HepG2 (cell line): Measurements from ENCODE around the gene CHMP4B. TPM values are rescaled to one million over a fixed set of nuclear protein-coding genes. Genes with fewer than 3 reads are reported as not detected.

Source experiments
- CHD2 ChIP-seq: IDR thresholded peaks from 2 replicates; pipeline ENCODE4 v1.6.1; 2011; ENCODE audit warnings: low read depth, low read length, improper control_type of control experiment
- FLYWCH1 ChIP-seq: sonication (generic); formaldehyde crosslinking; IDR thresholded peaks from 2 replicates; pipeline ENCODE4 v1.8.1; 2023; ENCODE audit warnings: mild to moderate bottlenecking, missing genetic modification reagents
- FOSL1 ChIP-seq: sonication (generic); formaldehyde crosslinking; IDR thresholded peaks from 2 replicates; pipeline ENCODE4 v1.9.0; 2021; ENCODE audit warnings: missing genetic modification reagents, borderline replicate concordance
- MXI1 ChIP-seq: IDR thresholded peaks from 3 replicates; pipeline ENCODE4 v1.6.1; 2012; ENCODE audit warnings: low read depth, low read length, inconsistent platforms, borderline replicate concordance
- NCOR1 ChIP-seq: fragments of 200-600 bp; sonication (generic); IDR thresholded peaks from 2 replicates; pipeline ENCODE4 v1.7.0; 2017; ENCODE audit warnings: antibody characterized with exemption, low read length, borderline replicate concordance
- NFIC ChIP-seq: IDR thresholded peaks from 2 replicates; pipeline ENCODE4 v1.6.1; 2012; ENCODE audit warnings: mild to moderate bottlenecking, low read length, inconsistent platforms
- NFKB2 ChIP-seq: sonication (generic); formaldehyde crosslinking; IDR thresholded peaks from 2 replicates; pipeline ENCODE4 v1.4.0; 2020; ENCODE audit warnings: missing genetic modification reagents, borderline replicate concordance
- NFYB ChIP-seq: sonication (generic); formaldehyde crosslinking; IDR thresholded peaks from 2 replicates; pipeline ENCODE4 v1.4.0; 2020; ENCODE audit warnings: missing genetic modification reagents
- PAX8 ChIP-seq: sonication (generic); formaldehyde crosslinking; IDR thresholded peaks from 2 replicates; pipeline ENCODE4 v1.8.0; 2022; ENCODE audit warnings: mild to moderate bottlenecking, missing genetic modification reagents, borderline replicate concordance
- POGZ ChIP-seq: sonication (generic); formaldehyde crosslinking; IDR thresholded peaks from 2 replicates; pipeline ENCODE4 v1.4.0; 2020; ENCODE audit warnings: mild to moderate bottlenecking, missing genetic modification reagents
- POLR2AphosphoS2 ChIP-seq: IDR thresholded peaks from 2 replicates; pipeline ENCODE4 v1.6.1; 2011; ENCODE audit warnings: low read depth, low read length, improper control_type of control experiment
- RELA ChIP-seq: sonication (generic); formaldehyde crosslinking; IDR thresholded peaks from 2 replicates; pipeline ENCODE4 v1.4.0; 2020; ENCODE audit warnings: missing genetic modification reagents
- SMAD9 ChIP-seq: sonication (generic); formaldehyde crosslinking; IDR thresholded peaks from 2 replicates; pipeline ENCODE4 v1.5.1; 2020; ENCODE audit warnings: mild to moderate bottlenecking, missing genetic modification reagents
- XRCC5 ChIP-seq: fragments of 200-400 bp; formaldehyde crosslinking; optimal IDR thresholded peaks from 2 replicates; pipeline ENCODE3; 2017; ENCODE audit warnings: mild to moderate bottlenecking, low read length
- ZKSCAN5 ChIP-seq: sonication (generic); formaldehyde crosslinking; IDR thresholded peaks from 2 replicates; pipeline ENCODE4 v1.5.1; 2020; ENCODE audit warnings: mild to moderate bottlenecking, missing genetic modification reagents
- ZNF101 ChIP-seq: sonication (generic); formaldehyde crosslinking; IDR thresholded peaks from 2 replicates; pipeline ENCODE4 v1.4.0; 2020; ENCODE audit warnings: mild to moderate bottlenecking, low read depth, missing genetic modification reagents, borderline replicate concordance
- ZNF7 ChIP-seq: IDR thresholded peaks from 2 replicates; pipeline ENCODE4 v1.6.1; 2016; ENCODE audit warnings: missing biosample characterization, missing genetic modification reagents
- ZNF777 ChIP-seq: sonication (generic); formaldehyde crosslinking; IDR thresholded peaks from 2 replicates; pipeline ENCODE4 v1.4.0; 2020; ENCODE audit warnings: missing genetic modification reagents
- polyA plus RNA-seq, 8 experiments: library from polyadenylated mRNA; depleted of rRNA in 3 of 8; stranded (reverse) in 7 of 8; unstranded in 1 of 8; fragments of >200 nt; fragmentation: Illumina TruSeq in 4 of 8; extraction: Trizol in 4 of 8; gene quantifications; 2 replicates each; pipeline versions ENCODE4 v1.2.1 to v1.2.3, GENCODE V29; 2011 to 2016; ENCODE audit warnings: low read depth in 4 of 8, missing spikeins in 1 of 8, mixed read lengths in 1 of 8; ENCODE audit not compliant: insufficient read depth in 1 of 8
- total RNA-seq, 5 experiments: library from RNA; depleted of rRNA; stranded (reverse); fragments of >200 nt; fragmentation: Illumina TruSeq; extraction: Trizol; gene quantifications; 2 replicates each; pipeline ENCODE4 v1.2.3, GENCODE V29; 2016; ENCODE audit warnings: low read depth in 1 of 5
- TF ChIP-seq, protein P1 (sequence below): sonication (generic); formaldehyde crosslinking; IDR thresholded peaks from 2 replicates; pipeline ENCODE4 v1.5.0; 2020; ENCODE audit warnings: missing genetic modification reagents, mild to moderate bottlenecking, borderline replicate concordance
- TF ChIP-seq, protein P2 (sequence below): sonication (generic); formaldehyde crosslinking; IDR thresholded peaks from 2 replicates; pipeline ENCODE4 v1.4.0; 2020; ENCODE audit warnings: missing genetic modification reagents, borderline replicate concordance
- TF ChIP-seq, protein P3 (sequence below): sonication (generic); formaldehyde crosslinking; IDR thresholded peaks from 2 replicates; pipeline ENCODE4 v1.9.0; 2022; ENCODE audit warnings: low read depth, missing genetic modification reagents

Gene CHMP4B
- total and polyA plus RNA-seq, 2 of the 13 experiments (the other 11 are each of a cell fraction or from before 2014, with no cell fraction given) = 40.1 to 45.6 TPM

DNA sequence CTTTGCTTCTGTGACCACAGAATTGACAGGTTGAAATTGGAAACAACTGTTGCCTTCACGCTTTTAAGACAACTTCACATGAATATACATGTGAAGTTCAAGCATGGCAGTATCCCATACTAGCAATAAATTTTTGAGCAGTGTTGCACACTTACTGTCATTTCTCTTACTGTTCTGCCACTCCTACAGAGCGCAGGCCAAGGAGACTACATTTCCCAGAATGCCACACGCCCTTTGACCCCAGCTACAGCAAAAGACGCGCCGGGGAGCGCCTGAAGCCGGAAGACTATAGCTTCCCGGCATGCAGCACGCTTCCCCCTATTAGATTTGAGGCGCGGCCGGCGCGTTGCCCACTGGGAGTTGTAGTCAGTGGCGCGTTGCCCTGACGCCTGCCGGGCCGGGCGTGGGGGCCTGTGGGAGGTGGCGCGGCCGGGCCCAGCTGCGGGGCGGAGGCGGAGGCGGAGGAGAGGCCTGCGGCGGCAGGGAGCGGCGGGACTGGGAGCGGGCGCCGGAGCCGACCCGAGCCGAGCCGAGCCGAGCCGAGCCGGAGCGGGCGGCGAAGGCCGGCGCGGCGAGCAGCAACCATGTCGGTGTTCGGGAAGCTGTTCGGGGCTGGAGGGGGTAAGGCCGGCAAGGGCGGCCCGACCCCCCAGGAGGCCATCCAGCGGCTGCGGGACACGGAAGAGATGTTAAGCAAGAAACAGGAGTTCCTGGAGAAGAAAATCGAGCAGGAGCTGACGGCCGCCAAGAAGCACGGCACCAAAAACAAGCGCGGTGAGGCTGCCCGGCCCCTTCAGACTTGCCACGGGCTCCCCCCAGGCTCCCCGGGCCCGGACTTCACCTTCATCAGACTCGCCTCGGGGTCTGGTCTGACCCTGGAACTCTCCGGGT is at the start of gene CHMP4B (continued):
- TF ChIP-seq ZNF101 (CRISPR knock-in tag) = no peak
- peak; percentile 87; the same call in 1 of the 2 replicates for TF ChIP-seq RELA (CRISPR knock-in tag)
- TF ChIP-seq FLYWCH1 = no peak
- TF ChIP-seq CHD2 = peak; percentile 81
- no peak for TF ChIP-seq POLR2AphosphoS2
- TF ChIP-seq ZNF7 (CRISPR knock-in tag) = no peak
- TF ChIP-seq SMAD9 (CRISPR knock-in tag) = no peak
- TF ChIP-seq, protein P1, sequence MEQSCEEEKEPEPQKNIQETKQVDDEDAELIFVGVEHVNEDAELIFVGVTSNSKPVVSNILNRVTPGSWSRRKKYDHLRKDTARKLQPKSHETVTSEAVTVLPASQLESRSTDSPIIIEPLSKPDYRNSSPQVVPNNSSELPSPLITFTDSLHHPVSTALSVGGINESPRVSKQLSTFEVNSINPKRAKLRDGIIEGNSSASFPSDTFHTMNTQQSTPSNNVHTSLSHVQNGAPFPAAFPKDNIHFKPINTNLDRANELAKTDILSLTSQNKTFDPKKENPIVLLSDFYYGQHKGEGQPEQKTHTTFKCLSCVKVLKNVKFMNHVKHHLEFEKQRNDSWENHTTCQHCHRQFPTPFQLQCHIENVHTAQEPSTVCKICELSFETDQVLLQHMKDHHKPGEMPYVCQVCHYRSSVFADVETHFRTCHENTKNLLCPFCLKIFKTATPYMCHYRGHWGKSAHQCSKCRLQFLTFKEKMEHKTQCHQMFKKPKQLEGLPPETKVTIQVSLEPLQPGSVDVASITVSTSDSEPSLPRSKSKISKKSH = peak; percentile 76; the same call in 1 of the 2 replicates
- TF ChIP-seq POGZ (CRISPR knock-in tag) = peak; percentile 90
- peak; percentile 63; the same call in 1 of the 2 replicates for TF ChIP-seq NCOR1
- TF ChIP-seq NFKB2 = peak; percentile 92; the same call in 1 of the 2 replicates
- peak; percentile 40; the same call in 1 of the 2 replicates for TF ChIP-seq FOSL1
- no peak for TF ChIP-seq ZKSCAN5
- TF ChIP-seq, protein P2, sequence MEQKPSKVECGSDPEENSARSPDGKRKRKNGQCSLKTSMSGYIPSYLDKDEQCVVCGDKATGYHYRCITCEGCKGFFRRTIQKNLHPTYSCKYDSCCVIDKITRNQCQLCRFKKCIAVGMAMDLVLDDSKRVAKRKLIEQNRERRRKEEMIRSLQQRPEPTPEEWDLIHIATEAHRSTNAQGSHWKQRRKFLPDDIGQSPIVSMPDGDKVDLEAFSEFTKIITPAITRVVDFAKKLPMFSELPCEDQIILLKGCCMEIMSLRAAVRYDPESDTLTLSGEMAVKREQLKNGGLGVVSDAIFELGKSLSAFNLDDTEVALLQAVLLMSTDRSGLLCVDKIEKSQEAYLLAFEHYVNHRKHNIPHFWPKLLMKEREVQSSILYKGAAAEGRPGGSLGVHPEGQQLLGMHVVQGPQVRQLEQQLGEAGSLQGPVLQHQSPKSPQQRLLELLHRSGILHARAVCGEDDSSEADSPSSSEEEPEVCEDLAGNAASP = peak; percentile 68; the same call in 1 of the 2 replicates
- peak; percentile 79 for TF ChIP-seq NFYB (CRISPR knock-in tag)
- TF ChIP-seq ZNF777 (CRISPR knock-in tag) = 0 out of 2 replicates have a peak, but pooled peaks have one; percentile 11
- peak; percentile 95 for TF ChIP-seq XRCC5
- peak; percentile 94 for TF ChIP-seq PAX8 (CRISPR knock-in tag)
- TF ChIP-seq NFIC = no peak
- peak; percentile 98; the same call in 2 of the 3 replicates for TF ChIP-seq MXI1
- TF ChIP-seq, protein P3, sequence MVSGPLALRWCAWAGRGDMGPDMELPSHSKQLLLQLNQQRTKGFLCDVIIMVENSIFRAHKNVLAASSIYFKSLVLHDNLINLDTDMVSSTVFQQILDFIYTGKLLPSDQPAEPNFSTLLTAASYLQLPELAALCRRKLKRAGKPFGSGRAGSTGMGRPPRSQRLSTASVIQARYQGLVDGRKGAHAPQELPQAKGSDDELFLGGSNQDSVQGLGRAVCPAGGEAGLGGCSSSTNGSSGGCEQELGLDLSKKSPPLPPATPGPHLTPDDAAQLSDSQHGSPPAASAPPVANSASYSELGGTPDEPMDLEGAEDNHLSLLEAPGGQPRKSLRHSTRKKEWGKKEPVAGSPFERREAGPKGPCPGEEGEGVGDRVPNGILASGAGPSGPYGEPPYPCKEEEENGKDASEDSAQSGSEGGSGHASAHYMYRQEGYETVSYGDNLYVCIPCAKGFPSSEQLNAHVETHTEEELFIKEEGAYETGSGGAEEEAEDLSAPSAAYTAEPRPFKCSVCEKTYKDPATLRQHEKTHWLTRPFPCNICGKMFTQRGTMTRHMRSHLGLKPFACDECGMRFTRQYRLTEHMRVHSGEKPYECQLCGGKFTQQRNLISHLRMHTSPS (CRISPR knock-in tag) = no peak
